Gastroesophageal sphincter (tissue), 3 donors: ENCODE measurements around the gene PRF1.

ENCODE experiments used
- POLR2A ChIP-seq, 2 donors: fragments of 450-650 bp; IDR thresholded peaks; one replicate each; pipeline ENCODE4 v1.6.1; 2017; ENCODE audit warnings: antibody characterized with exemption in 2 of 2, mild to moderate bottlenecking in 2 of 2, moderate library complexity in 1 of 2
- TF ChIP-seq, protein P1 (sequence below), 4 experiments: fragments of 200-600 bp in 2 of 4; fragments of 450-650 bp in 2 of 4; sonication (generic) in 1 of 4; IDR thresholded peaks; one replicate each; pipeline ENCODE4 v1.5.1; 2017 to 2019; ENCODE audit warnings: antibody characterized with exemption in 4 of 4, mild to moderate bottlenecking in 2 of 4, moderate library complexity in 2 of 4

DNA sequence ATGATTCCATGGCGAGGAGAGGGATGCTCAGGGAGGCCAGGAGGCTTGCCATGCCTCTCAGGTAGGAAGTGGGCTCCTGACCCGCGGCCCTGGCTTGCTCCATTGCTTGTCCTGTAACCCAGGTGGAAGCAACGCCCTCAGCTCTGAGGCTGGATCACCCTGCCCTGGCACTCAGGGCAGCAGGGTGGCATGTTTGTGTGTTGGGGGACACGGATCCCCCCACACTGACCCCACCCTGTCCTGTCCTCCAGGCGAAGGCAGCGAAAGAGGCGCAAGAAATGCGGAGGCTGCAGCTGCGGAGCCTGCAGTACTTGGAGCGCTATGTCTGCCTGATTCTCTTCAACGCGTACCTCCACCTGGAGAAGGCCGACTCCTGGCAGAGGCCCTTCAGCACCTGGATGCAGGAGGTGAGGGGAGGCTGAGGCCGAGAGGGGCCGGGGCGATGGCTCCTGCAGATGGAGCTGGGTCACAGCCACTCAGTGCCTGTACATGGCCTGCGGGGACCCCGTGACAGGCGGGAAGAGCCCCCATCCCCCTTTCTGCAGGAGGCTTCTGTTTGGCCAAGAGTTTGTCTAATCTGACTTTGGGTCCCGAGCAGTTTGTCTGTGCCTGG is 38.3 kb downstream of the PRF1 start:
- TF ChIP-seq, protein P1, sequence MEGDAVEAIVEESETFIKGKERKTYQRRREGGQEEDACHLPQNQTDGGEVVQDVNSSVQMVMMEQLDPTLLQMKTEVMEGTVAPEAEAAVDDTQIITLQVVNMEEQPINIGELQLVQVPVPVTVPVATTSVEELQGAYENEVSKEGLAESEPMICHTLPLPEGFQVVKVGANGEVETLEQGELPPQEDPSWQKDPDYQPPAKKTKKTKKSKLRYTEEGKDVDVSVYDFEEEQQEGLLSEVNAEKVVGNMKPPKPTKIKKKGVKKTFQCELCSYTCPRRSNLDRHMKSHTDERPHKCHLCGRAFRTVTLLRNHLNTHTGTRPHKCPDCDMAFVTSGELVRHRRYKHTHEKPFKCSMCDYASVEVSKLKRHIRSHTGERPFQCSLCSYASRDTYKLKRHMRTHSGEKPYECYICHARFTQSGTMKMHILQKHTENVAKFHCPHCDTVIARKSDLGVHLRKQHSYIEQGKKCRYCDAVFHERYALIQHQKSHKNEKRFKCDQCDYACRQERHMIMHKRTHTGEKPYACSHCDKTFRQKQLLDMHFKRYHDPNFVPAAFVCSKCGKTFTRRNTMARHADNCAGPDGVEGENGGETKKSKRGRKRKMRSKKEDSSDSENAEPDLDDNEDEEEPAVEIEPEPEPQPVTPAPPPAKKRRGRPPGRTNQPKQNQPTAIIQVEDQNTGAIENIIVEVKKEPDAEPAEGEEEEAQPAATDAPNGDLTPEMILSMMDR (IDR thresholded peaks at IDR 0.05) = no peak
- TF ChIP-seq POLR2A (IDR thresholded peaks at IDR 0.05) = no peak
